ENCODE results near the gene BTBD6. TPM values are rescaled to one million over a fixed set of nuclear protein-coding genes. Genes with fewer than 3 reads are reported as not detected.

The BTBD6 gene
- total RNA-seq, 1 experiment from 2014 or later, result 0.26 TPM

GRCh38 chr14:105285174-105285573, 36.8 kb downstream of the BTBD6 start:
- H3K4me1 ChIP-seq (ENCODE audit: control insufficient read depth, insufficient read depth, low read length), result no peaks in the 10 kb centered on the region
- DNase-seq (ENCODE audit: low read depth, low spot score) (no peak), ATAC-seq (no peak)
- TF ChIP-seq CTCF (IDR thresholded peaks at IDR 0.05) (no peak), REST (IDR thresholded peaks at IDR 0.05; ENCODE audit: insufficient read depth in 1 of 2, low read depth in 2 of 2, low read length in 1 of 2) (no peak), SIN3A (IDR thresholded peaks at IDR 0.05; ENCODE audit: borderline replicate concordance, insufficient read depth, low read depth, low read length) (no peak), POLR2AphosphoS5 (IDR thresholded peaks at IDR 0.05; ENCODE audit: low read depth, low read length) (no peak), TCF7L2 (IDR thresholded peaks at IDR 0.05; ENCODE audit: low read depth, low read length) (no peak)
- CTCF ChIA-PET, result no interaction called here
- no peaks in the 10 kb centered on the region for H3K9me3 ChIP-seq (ENCODE audit: control insufficient read depth, insufficient read depth, low read depth, low read length)
- in situ Hi-C loops (cut with HindIII; ENCODE audit: low pct_unique_long_range_greater_than_20kb, low sequenced_read_pairs), result no loop called here
- no peak overlapping the region for H3K27ac ChIP-seq (ENCODE audit: low read length)
- no peaks in the 10 kb centered on the region for H3K27me3 ChIP-seq (ENCODE audit: control insufficient read depth, insufficient read depth, low read length)
- H3K4me3 ChIP-seq (ENCODE audit: low read depth in 2 of 2, low read length in 2 of 2), result no peak overlapping the region
- no peaks in the 10 kb centered on the region for H3K36me3 ChIP-seq (ENCODE audit: control insufficient read depth, insufficient read depth, low read length)
- POLR2A ChIA-PET, result no interaction called here
- intact Hi-C loops (cut with micrococcal nuclease; ENCODE audit: unreplicated experiment), result loop anchor here (10.0 kb wide), 1 partner anchor 190 kb away; no protein-coding TSS in a partner anchor
- BruUV-seq (replicated peaks), result TSS peak; percentile 51

- TF ChIP-seq REST (IDR thresholded peaks at IDR 0.05; ENCODE audit: insufficient read depth in 1 of 2, low read depth in 2 of 2, low read length in 1 of 2) (no peak), CTCF (IDR thresholded peaks at IDR 0.05) (no peak), POLR2AphosphoS5 (IDR thresholded peaks at IDR 0.05; ENCODE audit: low read depth, low read length) (no peak), TCF7L2 (IDR thresholded peaks at IDR 0.05; ENCODE audit: low read depth, low read length) (no peak), SIN3A (IDR thresholded peaks at IDR 0.05; ENCODE audit: borderline replicate concordance, insufficient read depth, low read depth, low read length) (no peak)
- Histone ChIP-seq H3K27me3 (ENCODE audit: control insufficient read depth, insufficient read depth, low read length) (no peaks in the 10 kb centered on the region), H3K27ac (ENCODE audit: low read length) (no peak overlapping the region), H3K9me3 (ENCODE audit: control insufficient read depth, insufficient read depth, low read depth, low read length) (no peaks in the 10 kb centered on the region), H3K4me3 (ENCODE audit: low read depth in 2 of 2, low read length in 2 of 2) (no peak overlapping the region), H3K4me1 (ENCODE audit: control insufficient read depth, insufficient read depth, low read length) (no peaks in the 10 kb centered on the region), H3K36me3 (ENCODE audit: control insufficient read depth, insufficient read depth, low read length) (no peaks in the 10 kb centered on the region)
- no peak for DNase-seq (ENCODE audit: low read depth, low spot score)
- in situ Hi-C loops (cut with HindIII; ENCODE audit: low pct_unique_long_range_greater_than_20kb, low sequenced_read_pairs) (no loop called here), intact Hi-C loops (cut with micrococcal nuclease; ENCODE audit: unreplicated experiment) (loop anchor here (10.0 kb wide), 1 partner anchor 192 kb away; no protein-coding TSS in a partner anchor)
- no TSS peak for BruUV-seq (replicated peaks)
- no peak for ATAC-seq
- CTCF ChIA-PET, result no interaction called here
- POLR2A ChIA-PET, result no interaction called here
Observed at GRCh38 chr14:105286759-105287144, 38.4 kb downstream of the BTBD6 start.

Measured in Panc1 (cell line).